H1 (cell line): Measurements from ENCODE around the gene SLC2A4. TPM values are rescaled to one million over a fixed set of nuclear protein-coding genes. Genes with fewer than 3 reads are reported as not detected.
A peak's percentile ranks its signal among the peaks of the same experiment; 100 is the strongest.

ENCODE experiments used
- BCL11A ChIP-seq, 2 experiments: IDR thresholded peaks; one replicate each; pipeline ENCODE4 v1.6.1; 2011; ENCODE audit warnings: low read depth in 2 of 2, low read length in 2 of 2, mild to moderate bottlenecking in 2 of 2
- EZH2 ChIP-seq: fragments of 200-600 bp; sonication (generic); IDR thresholded peaks from 2 replicates; pipeline ENCODE4 v1.7.1; 2012; ENCODE audit warnings: low read depth, mild to moderate bottlenecking, moderate library complexity, low read length, inconsistent platforms; ENCODE audit not compliant: severe bottlenecking
- GTF2F1 ChIP-seq: IDR thresholded peaks from 2 replicates; pipeline ENCODE4 v1.6.1; 2012; ENCODE audit warnings: low read depth, low read length, improper control_type of control experiment, borderline replicate concordance
- PHF8 ChIP-seq: fragments of 200-600 bp; sonication (generic); conservative IDR thresholded peaks from 2 replicates; pipeline ENCODE4 v1.7.1; 2012; ENCODE audit warnings: low read depth, mild to moderate bottlenecking, inconsistent platforms, low read length, moderate library complexity
- POLR2A ChIP-seq, 2 experiments: IDR thresholded peaks; 1 replicate in 1 of 2; 2 replicates in 1 of 2; pipeline ENCODE4 v1.6.1; 2011; ENCODE audit warnings: low read depth in 2 of 2, low read length in 2 of 2, mild to moderate bottlenecking in 2 of 2; ENCODE audit errors: control extremely low read depth in 1 of 2
- SIRT6 ChIP-seq: IDR thresholded peaks from one replicate; pipeline ENCODE4 v1.7.1; 2012; ENCODE audit warnings: low read length, inconsistent platforms
- polyA plus RNA-seq, 7 experiments: library from polyadenylated mRNA; depleted of rRNA in 3 of 7; stranded (reverse) in 5 of 7; unstranded in 2 of 7; fragments of >200 nt in 5 of 7; fragments of 200-250 nt in 2 of 7; gene quantifications; 1 replicate in 5 of 7; 2 replicates in 1 of 7; 4 replicates in 1 of 7; pipeline versions ENCODE4 v1.2.1 to v1.2.3, GENCODE V29; 2011 to 2013; ENCODE audit warnings: missing spikeins in 2 of 7, mixed read lengths in 2 of 7
- total RNA-seq: library from RNA; stranded (reverse); fragmentation: NEBNext Ultra II Directional; extraction: Animal tissue kit (Norgen Biotek cat#: 25700); gene quantifications from 2 replicates; pipeline ENCODE4 v1.2.1, GENCODE V29; 2021

SLC2A4 gene
- total and polyA plus RNA-seq, 2 of the 8 experiments (the other 6 are each of a cell fraction or from before 2014, with no cell fraction given) = 5.7 to 6.9 TPM

DNA sequence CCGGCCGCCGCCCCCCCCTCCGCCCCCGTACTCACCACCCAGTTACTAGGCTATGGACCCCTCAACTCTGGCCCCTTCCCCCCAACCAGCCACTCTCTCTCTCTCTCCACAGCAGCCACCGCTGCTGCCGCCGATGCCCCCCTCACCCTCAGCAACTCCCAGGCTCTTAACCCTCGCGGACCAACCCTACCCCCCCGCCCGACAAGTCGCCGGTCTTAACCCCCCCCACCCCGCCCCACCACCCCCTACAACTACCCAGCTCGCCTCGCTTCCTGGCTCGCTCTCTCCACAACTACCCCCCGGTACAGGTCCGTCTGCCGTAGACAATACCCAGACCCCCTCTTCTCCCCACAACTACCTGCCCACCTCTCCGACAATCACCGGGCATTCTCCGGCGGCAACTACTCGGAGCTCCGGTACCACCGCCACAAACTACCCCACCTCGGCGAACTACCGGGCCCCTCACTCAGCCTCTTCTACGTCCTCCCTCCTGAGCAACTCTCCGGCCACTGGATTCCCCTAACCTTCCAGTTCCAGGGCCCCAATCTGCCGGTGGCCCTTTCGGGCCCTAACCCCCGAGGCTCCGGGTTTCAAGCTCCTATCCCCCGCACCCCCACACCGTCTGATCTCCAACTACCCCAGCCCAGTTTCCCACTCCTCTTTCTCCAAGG lies 43.0 kb upstream of the SLC2A4 start (continued):
- TF ChIP-seq SIRT6 (no peak), GTF2F1 (no peak), EZH2 (no peak), PHF8 (no peak), POLR2A (IDR thresholded peaks at IDR 0.05; ENCODE audit: control extremely low read depth in 1 of 2, low read depth in 2 of 2, low read length in 2 of 2) (peak in 1 of 2 experiments; percentile 10; a peak in 1 of 3 replicates), BCL11A (IDR thresholded peaks at IDR 0.05; ENCODE audit: low read depth in 2 of 2, low read length in 2 of 2) (no peak)
